GM19193 (cell line): ENCODE measurements around the gene MTOR.

Experiments used
- POLR2A ChIP-seq: IDR thresholded peaks from 4 replicates; pipeline ENCODE4 v1.6.1; 2011; ENCODE audit not compliant: insufficient read depth, insufficient read length; ENCODE audit errors: extremely low read depth

MTOR gene

GRCh38 chr1:11170102-11170501, 92.2 kb downstream of the MTOR start:
- no peak for TF ChIP-seq POLR2A

GRCh38 chr1:11169202-11169601, 93.1 kb downstream of the MTOR start:
- TF ChIP-seq POLR2A = no peak

DNA sequence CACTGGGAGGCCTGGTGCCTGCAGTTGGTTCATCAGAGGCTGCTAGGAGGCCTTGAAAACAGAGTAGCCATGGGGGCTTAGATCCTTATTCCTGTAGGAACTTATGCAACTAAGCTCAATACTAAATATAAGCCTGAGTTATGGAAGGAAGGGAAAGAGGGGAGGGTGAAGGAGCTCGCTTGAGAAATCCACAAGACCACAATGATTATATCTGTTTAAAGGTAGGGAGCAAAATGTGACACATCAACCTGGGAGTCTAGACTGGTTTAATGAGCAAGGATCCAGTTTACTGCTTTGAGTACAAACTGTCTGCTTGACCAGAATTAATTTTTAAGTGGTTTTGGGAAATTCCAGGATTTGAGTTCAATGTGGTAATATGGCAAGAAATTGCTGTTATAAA, 93.6 kb downstream of the MTOR start:
- no peak for TF ChIP-seq POLR2A

DNA sequence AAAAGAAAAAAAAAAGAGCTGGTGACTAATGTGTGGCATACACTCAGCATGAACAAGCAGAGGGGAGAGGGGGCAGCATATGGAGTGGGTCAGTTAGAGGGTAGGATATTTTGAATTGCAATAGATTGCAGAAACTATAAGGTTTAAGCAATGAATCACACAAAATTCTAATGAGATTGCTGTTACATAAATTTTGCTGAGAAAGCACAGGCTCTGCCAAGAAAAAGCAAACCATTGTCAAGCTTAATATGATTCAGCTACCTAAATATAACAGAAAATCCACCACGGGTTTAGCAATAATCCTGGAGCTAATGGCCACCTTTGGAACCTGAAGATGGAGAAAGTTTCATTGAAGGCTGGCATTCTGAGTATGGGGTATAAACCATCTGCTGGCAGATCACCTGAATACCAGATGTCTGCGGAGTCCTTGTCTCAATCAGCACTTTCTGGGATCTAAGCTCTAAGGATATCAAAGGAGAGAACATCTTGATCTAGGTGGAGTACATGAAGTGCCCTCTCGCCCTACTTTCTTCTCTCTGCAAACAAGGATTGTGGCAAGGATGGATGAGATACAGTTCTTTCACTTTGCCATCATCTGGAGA, 103.5 kb downstream of the MTOR start:
- no peak for TF ChIP-seq POLR2A

DNA sequence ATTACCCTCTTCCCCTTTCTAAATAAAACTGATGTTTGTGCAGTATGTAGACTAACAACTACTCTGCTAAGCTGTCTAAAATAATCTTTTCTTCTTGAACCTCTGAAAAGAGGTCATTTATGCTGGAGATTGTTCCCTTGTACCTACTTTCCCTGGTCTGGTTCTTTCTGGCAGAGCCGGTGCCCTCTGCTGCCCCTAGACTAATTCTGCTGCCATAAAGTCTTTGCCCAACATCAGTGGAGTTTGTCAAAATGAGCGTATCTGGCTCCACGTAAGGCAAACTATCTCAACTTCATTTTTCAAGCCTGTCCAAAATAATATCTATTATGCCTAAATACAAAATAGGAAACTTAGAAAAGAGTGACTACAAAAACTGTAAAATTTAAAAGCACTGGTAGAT, 104.1 kb downstream of the MTOR start:
- no peak for TF ChIP-seq POLR2A

- TF ChIP-seq POLR2A = no peak
Measured at GRCh38 chr1:11157867-11158266, 104.5 kb downstream of the MTOR start.

GRCh38 chr1:11157394-11157793, 105.0 kb downstream of the MTOR start:
- TF ChIP-seq POLR2A = no peak

- no peak for TF ChIP-seq POLR2A
Measured at GRCh38 chr1:11156963-11157362, 105.4 kb downstream of the MTOR start.

DNA sequence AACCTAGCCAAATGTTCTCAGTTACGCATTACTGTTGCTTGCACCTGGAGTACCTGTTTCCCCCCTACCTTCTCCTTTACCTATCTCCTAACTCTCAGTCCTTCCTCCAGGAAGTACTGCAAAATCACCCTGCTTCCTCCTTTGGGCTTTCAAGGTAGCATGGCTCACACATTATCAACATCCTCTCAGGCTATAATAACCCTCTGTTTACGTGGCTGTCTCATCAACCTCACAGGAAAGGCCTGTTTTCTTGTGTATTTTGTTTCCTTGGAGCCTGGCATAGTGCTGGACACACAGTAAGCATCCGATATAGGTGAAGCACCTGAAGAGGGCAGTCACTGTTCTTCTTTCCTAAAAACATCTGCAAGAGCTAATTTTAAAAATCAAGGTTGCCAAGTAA, 105.9 kb downstream of the MTOR start:
- TF ChIP-seq POLR2A = no peak

DNA sequence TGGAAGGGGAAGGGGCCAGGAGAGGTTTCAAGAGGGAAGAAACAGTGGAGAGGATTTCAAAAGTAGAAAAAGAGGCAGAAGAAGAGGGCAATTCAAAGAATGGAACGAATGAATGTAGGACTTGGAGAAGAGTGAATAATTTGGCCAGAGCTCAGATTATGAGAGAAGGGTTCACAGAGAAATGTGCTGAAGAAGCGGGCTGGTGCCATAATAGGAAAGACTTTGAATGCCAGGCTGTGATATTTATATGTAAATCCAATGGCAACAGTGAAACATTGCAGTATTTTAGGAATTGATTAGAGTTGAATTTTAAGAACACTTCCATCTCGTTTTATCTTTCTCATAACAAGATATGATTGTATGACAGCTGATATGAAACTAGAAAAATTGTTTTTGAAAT, 109.2 kb downstream of the MTOR start:
- no peak for TF ChIP-seq POLR2A

DNA sequence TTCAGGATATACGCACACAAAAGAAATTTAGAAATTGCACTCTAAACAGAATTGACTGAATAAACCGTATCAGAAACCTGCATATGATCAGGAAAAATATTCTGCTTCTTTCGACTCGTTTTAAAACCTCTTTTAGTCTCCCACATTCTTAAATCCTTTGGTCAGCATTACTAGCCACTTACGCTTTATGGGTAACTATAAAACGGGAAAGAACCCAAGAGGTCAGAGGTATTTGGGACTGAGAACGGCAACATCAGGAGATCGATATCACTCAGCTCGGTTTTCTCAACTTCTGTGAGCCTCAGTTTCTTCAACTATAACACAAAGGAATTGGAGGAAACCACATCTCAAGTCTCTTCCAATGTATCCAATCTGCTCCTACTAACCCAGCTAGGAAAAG, 109.6 kb downstream of the MTOR start:
- no peak for TF ChIP-seq POLR2A

DNA sequence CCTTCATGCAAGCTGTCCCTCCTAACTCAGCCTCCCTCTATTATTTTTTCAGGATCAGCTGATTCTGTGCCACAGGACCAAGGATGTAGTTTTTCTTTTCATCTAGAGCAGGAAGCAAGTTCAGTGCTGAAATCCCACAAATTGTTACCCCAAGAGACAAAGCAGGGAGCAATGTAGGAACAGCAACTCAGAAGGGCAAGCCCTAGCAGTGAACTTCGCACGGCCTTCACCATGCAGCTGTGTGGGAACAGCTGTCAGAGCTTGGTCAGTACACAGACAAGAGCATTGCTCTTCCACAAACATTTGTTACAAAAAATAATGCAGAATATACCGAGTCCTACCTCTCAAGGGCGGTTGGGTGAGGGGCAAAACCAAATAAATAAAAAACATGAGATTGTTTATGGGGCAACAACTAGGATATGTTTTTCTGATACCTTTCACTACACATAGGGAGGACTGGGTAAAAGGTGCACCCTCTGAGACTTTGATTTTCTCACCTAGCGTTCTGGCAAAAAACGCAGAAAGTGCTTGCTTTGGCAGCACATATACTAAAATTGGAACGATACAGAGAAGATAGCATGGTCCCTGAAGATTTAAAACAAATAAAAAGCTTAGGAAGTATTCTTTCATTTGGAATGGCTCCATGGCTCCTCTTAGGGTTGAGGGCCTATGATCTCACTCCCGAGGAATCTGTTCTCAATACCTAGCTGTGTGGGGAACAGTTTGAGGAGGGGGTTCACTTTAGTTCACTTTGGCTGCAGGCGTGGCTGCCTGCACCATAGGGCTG, 110.3 kb downstream of the MTOR start:
- no peak for TF ChIP-seq POLR2A

GRCh38 chr1:11151114-11151513, 111.2 kb downstream of the MTOR start:
- no peak for TF ChIP-seq POLR2A

DNA sequence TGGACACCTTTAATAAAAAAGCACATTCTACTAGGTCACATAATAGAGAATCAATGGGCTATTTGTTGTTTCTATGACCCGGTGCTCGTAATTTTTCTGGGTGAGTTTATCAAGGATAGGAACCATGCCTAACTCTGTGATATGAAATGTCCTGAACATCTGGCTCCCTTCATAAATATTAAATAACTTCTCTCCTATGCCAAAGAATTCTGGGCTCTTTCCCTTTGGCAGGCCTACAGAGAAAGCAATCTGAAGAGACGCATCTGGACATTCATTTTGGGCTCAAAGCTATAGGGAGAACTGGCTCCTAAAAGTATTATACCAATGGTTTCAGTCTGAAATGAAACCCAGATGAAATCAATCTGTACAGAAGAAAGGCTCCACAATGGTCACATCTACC, 112.0 kb downstream of the MTOR start:
- no peak for TF ChIP-seq POLR2A

DNA sequence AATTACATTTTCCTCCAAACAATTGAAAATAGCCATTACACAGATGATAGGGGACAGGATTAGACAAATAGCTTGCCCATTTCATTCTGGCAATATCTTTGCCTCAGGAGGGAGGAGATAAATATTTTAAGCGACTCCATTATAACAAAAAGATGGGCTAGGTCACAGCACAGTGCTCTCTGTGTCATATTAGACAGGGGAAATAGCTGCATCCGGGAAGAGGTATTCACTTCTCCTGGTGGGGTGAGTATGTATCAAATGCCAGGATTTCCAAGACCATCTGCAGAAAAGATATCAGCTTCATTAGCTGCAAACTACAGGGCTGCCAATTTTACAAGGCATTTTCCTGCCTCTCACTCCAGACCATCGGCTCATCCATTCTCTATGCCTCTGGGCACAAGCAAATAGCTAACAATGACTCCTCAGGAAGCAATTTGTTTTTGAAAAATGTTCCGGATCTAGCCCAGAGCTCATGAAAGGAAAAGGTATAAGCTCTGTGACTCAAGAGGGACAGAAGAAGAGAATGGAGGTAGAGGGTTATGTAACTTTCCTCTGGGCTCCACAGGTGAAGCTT, 115.1 kb downstream of the MTOR start:
- no peak for TF ChIP-seq POLR2A

GRCh38 chr1:11145741-11146140, 116.6 kb downstream of the MTOR start:
- no peak for TF ChIP-seq POLR2A
